Hepatocyte (in vitro differentiated cells): ENCODE data around the gene KIFAP3.

ENCODE experiments used
- CTCF ChIP-seq: fragments of 200-600 bp; sonication (generic); IDR thresholded peaks from 2 replicates; pipeline ENCODE4 v1.5.1; 2016; ENCODE audit warnings: antibody characterized with exemption, mild to moderate bottlenecking; ENCODE audit not compliant: poor library complexity
- EZH2 ChIP-seq: fragments of 200-600 bp; sonication (generic); IDR thresholded peaks from 2 replicates; pipeline ENCODE4 v1.6.1; 2016; ENCODE audit warnings: antibody characterized with exemption, mild to moderate bottlenecking, borderline replicate concordance
- EZH2phosphoT487 ChIP-seq: fragments of 200-600 bp; sonication (generic); IDR thresholded peaks from one replicate; pipeline ENCODE4 v1.6.1; 2018; ENCODE audit warnings: antibody characterized with exemption, mild to moderate bottlenecking, low read depth, moderate library complexity; ENCODE audit not compliant: unreplicated experiment, severe bottlenecking

GRCh38 chr1:170086399-170087032 is 12.0 kb upstream of the KIFAP3 start:
- TF ChIP-seq EZH2 (no peak), CTCF (no peak), EZH2phosphoT487 (no peak)
